ENCODE measurements around the gene SPTAN1. TPM values are rescaled to one million over a fixed set of nuclear protein-coding genes. Genes with fewer than 3 reads are reported as not detected.

Gene SPTAN1
- total RNA-seq, 4 donors from 2014 or later = 204 to 368 (median 348) TPM

GRCh38 chr9:128615571-128615970 is 63.2 kb downstream of the SPTAN1 start:
- H3K36me3 ChIP-seq = peaks cover 93 to 100% (median 100%) of the 10 kb centered on the region in 4 donors
- H3K9me3 ChIP-seq = no peaks in the 10 kb centered on the region
- H3K4me3 ChIP-seq = no peak overlapping the region
- no peak overlapping the region for H3K27ac ChIP-seq (replicated peaks in 1 of 4)
- no peaks in the 10 kb centered on the region for H3K27me3 ChIP-seq
- no peaks in the 10 kb centered on the region for H3K4me1 ChIP-seq
- DNase-seq (ENCODE audit: extremely low spot score) = no peak
- no peak for TF ChIP-seq CTCF (IDR thresholded peaks at IDR 0.05)
- TF ChIP-seq POLR2AphosphoS5 (IDR thresholded peaks at IDR 0.05) = no peak
- no peak for TF ChIP-seq EP300 (IDR thresholded peaks at IDR 0.05)
- no peak for TF ChIP-seq POLR2A (IDR thresholded peaks at IDR 0.05; ENCODE audit: low read depth)
- 85% methylated on average over 12 of the region's 12 CpGs for WGBS
- intact Hi-C loops (cut with DNase I) = no loop called here

- H3K4me1 ChIP-seq = peaks cover 0 to 9% (median 7%) of the 10 kb centered on the region in 4 donors
- H3K36me3 ChIP-seq = peaks cover 92 to 99% (median 98%) of the 10 kb centered on the region in 4 donors
- 85% methylated on average over 8 of the region's 8 CpGs for WGBS
- no peaks in the 10 kb centered on the region for H3K9me3 ChIP-seq
- DNase-seq (ENCODE audit: extremely low spot score) = no peak
- no peak overlapping the region for H3K4me3 ChIP-seq
- TF ChIP-seq EP300 (IDR thresholded peaks at IDR 0.05) (no peak), POLR2AphosphoS5 (IDR thresholded peaks at IDR 0.05) (no peak), POLR2A (IDR thresholded peaks at IDR 0.05; ENCODE audit: low read depth) (no peak), CTCF (IDR thresholded peaks at IDR 0.05) (no peak)
- H3K27ac ChIP-seq (replicated peaks in 1 of 4) = no peak overlapping the region
- H3K27me3 ChIP-seq = no peaks in the 10 kb centered on the region
- intact Hi-C loops (cut with DNase I) = no loop called here
Observed at GRCh38 chr9:128617943-128618342, 65.6 kb downstream of the SPTAN1 start.

GRCh38 chr9:128619127-128619526 is 66.7 kb downstream of the SPTAN1 start:
- H3K27me3 ChIP-seq = no peaks in the 10 kb centered on the region
- WGBS = 100% methylated on average over 1 of the region's 6 CpGs
- no peak overlapping the region for H3K27ac ChIP-seq (replicated peaks in 1 of 4)
- no peak overlapping the region for H3K4me3 ChIP-seq
- peaks cover 89 to 99% (median 98%) of the 10 kb centered on the region in 4 donors for H3K36me3 ChIP-seq
- TF ChIP-seq CTCF (IDR thresholded peaks at IDR 0.05) (no peak), EP300 (IDR thresholded peaks at IDR 0.05) (no peak), POLR2A (IDR thresholded peaks at IDR 0.05; ENCODE audit: low read depth) (no peak), POLR2AphosphoS5 (IDR thresholded peaks at IDR 0.05) (no peak)
- no peaks in the 10 kb centered on the region for H3K9me3 ChIP-seq
- peaks cover 0 to 9% (median 7%) of the 10 kb centered on the region in 4 donors for H3K4me1 ChIP-seq
- intact Hi-C loops (cut with DNase I) = no loop called here
- DNase-seq (ENCODE audit: extremely low spot score) = no peak

GRCh38 chr9:128619779-128620178 is 67.4 kb downstream of the SPTAN1 start:
- TF ChIP-seq POLR2A (IDR thresholded peaks at IDR 0.05; ENCODE audit: low read depth) (no peak), POLR2AphosphoS5 (IDR thresholded peaks at IDR 0.05) (no peak), CTCF (IDR thresholded peaks at IDR 0.05) (no peak), EP300 (IDR thresholded peaks at IDR 0.05) (no peak)
- peaks cover 88 to 99% (median 98%) of the 10 kb centered on the region in 4 donors for H3K36me3 ChIP-seq
- H3K4me1 ChIP-seq = peaks cover 0 to 9% (median 7%) of the 10 kb centered on the region in 4 donors
- no peaks in the 10 kb centered on the region for H3K27me3 ChIP-seq
- H3K27ac ChIP-seq (replicated peaks in 1 of 4) = no peak overlapping the region
- H3K9me3 ChIP-seq = no peaks in the 10 kb centered on the region
- H3K4me3 ChIP-seq = no peak overlapping the region
- intact Hi-C loops (cut with DNase I) = no loop called here
- no peak for DNase-seq (ENCODE audit: extremely low spot score)
- WGBS = 96% methylated on average over 4 of the region's 5 CpGs

Data from esophagus muscularis mucosa (tissue), 4 donors.